ENCODE data around the gene SLC46A2. TPM values are rescaled to one million over a fixed set of nuclear protein-coding genes. Genes with fewer than 3 reads are reported as not detected.

SLC46A2 gene
- total RNA-seq, 4 donors from 2014 or later: 49.5 to 95.9 (median 63.0) TPM

GRCh38 chr9:112867275-112867991 lies 23.2 kb downstream of the SLC46A2 start:
- no peak for DNase-seq (ENCODE audit: low spot score in 2 of 2)
- TF ChIP-seq POLR2A (IDR thresholded peaks at IDR 0.05) (no peak), CTCF (IDR thresholded peaks at IDR 0.05) (no peak)
- intact Hi-C loops (cut with DNase I; ENCODE audit: low total_unique reads): no loop called here
- no peak overlapping the region for H3K4me3 ChIP-seq (ENCODE audit: low read depth, poor library complexity, severe bottlenecking)
- 41 to 58% methylated on average over 3 of the region's 3 CpGs for WGBS, 2 donors

DNA sequence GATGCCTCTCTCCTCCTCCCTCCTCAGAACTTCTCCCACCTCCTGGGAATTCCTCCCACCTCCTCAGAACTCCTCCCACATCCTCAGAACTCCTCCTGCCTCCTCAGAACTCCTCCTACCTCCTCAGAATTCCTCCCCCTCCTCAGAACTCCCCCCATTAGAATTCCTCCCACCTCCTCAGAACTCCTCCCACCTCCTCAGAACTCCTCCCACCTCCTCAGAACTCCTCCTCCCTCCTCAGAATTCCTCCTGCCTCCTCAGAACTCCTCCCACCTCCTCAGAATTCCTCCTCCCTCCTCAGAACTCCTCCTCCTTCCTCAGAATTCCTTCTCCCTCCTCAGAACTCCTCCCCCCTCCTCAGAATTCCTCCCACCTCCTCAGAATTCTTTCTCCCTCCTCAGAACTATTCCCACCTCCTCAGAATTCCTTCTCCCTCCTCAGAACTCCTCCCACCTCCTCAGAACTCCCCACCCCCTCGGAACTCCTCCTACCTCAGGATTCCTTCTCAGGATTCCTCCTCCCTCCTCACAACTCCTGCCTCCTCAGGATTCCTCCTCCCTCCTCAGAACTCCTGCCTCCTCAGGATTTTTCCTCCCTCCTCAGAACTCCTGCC lies 23.9 kb downstream of the SLC46A2 start:
- WGBS, 2 donors: 96 to 100% methylated on average over 1 of the region's 1 CpG
- DNase-seq (ENCODE audit: low spot score in 2 of 2): no peak
- TF ChIP-seq CTCF (IDR thresholded peaks at IDR 0.05) (no peak), POLR2A (IDR thresholded peaks at IDR 0.05) (no peak)
- intact Hi-C loops (cut with DNase I; ENCODE audit: low total_unique reads): no loop called here
- H3K4me3 ChIP-seq (ENCODE audit: low read depth, poor library complexity, severe bottlenecking): no peak overlapping the region

GRCh38 chr9:112864982-112865381 lies 25.7 kb downstream of the SLC46A2 start:
- H3K4me3 ChIP-seq (ENCODE audit: low read depth, poor library complexity, severe bottlenecking): no peak overlapping the region
- intact Hi-C loops (cut with DNase I; ENCODE audit: low total_unique reads): no loop called here
- no peak for DNase-seq (ENCODE audit: low spot score in 2 of 2)
- no peak for TF ChIP-seq CTCF (IDR thresholded peaks at IDR 0.05)
- no peak for TF ChIP-seq POLR2A (IDR thresholded peaks at IDR 0.05)
- WGBS, 2 donors: 96 to 99% methylated on average over 7 of the region's 7 CpGs

DNA sequence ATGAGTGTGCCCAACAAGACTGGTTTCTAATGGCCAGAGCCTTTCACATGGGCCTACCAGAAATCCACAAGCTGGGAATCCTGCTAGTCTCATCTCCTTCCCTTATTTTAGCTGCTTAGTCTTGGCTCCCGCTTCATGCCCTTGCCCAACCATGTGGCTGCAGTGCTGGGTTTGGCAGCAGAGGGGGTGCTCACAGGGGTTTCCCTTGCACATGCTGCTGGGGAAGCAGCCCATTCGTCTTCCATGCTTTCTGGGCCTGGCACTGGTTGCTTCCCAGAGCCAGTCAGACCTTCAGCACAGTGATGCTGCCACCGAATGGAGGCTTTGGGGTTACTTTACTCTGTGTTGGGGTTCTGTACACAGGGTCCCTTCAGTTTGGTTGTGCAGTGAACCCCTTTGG lies 26.3 kb downstream of the SLC46A2 start:
- intact Hi-C loops (cut with DNase I; ENCODE audit: low total_unique reads): no loop called here
- WGBS, 2 donors: 60 to 89% methylated on average over 2 to 3 of the region's 3 CpGs

GRCh38 chr9:112863746-112864145 lies 26.9 kb downstream of the SLC46A2 start:
- WGBS, 2 donors: 83 to 89% methylated on average over 2 of the region's 2 CpGs
- intact Hi-C loops (cut with DNase I; ENCODE audit: low total_unique reads): no loop called here
- DNase-seq (ENCODE audit: low spot score in 2 of 2): no peak

More for the DNA sequence above, 26.3 kb downstream of the SLC46A2 start:
- TF ChIP-seq POLR2A (IDR thresholded peaks at IDR 0.05): no peak
- no peak overlapping the region for H3K4me3 ChIP-seq (ENCODE audit: low read depth, poor library complexity, severe bottlenecking)
- DNase-seq (ENCODE audit: low spot score in 2 of 2): no peak

More at GRCh38 chr9:112863746-112864145, 26.9 kb downstream of the SLC46A2 start:
- TF ChIP-seq POLR2A (IDR thresholded peaks at IDR 0.05): no peak
- TF ChIP-seq CTCF (IDR thresholded peaks at IDR 0.05): no peak
- no peak overlapping the region for H3K4me3 ChIP-seq (ENCODE audit: low read depth, poor library complexity, severe bottlenecking)

Measured in lower leg skin (tissue), 4 donors.